Measurements from ENCODE around the gene PPIH.
"Not testable (repeated sequence)": the region's sequence is repeated elsewhere in the genome, so short reads cannot be mapped to it uniquely, and the experiment has no call there.

PPIH gene

DNA sequence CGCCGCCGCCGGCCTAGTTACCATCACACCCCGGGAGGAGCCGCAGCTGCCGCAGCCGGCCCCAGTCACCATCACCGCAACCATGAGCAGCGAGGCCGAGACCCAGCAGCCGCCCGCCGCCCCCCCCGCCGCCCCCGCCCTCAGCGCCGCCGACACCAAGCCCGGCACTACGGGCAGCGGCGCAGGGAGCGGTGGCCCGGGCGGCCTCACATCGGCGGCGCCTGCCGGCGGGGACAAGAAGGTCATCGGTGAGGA is 24.2 kb downstream of the PPIH start:
- DNase-seq (ENCODE audit: low read depth in 1 of 2, low spot score in 1 of 2) = not testable (repeated sequence)

DNA sequence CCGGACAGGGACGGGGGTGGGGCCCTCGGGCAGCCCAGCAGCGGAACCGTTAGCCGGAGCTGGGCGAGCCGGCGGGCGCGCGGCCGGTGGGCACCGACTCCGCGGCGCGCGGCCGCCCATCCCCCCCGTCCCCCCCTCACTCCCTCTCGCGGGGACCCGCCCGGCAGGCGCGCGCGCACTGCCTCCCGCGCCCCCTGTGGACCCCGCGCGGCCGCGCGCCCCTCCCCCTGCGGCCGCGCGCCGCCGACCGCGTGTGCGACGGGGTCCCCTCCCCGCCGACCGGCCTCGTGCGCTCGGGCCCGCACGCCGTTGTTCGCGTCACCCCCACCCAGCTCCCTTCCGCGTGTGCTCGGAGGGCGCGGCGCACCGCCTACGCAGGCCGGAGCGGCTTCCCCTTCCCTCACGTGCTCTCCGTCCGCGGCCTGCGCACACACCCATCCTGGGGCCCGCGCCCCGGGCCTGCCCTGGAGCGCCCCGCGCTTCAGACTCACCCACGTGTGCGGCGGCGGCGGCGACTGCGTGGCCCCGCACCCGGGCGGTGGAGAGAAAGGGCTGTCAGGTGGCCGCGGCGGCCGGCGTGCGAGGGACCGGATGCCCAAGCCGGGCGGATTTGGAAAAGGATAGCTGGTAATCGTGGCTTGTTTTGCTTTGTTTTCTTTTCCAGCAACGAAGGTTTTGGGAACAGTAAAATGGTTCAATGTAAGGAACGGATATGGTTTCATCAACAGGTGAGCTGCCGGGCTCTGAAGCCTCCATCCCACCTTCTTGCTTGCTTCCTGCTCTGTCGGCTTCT is 24.7 kb downstream of the PPIH start:
- DNase-seq (ENCODE audit: low read depth in 1 of 2, low spot score in 1 of 2) = peak; percentile 17 to 50

DNA sequence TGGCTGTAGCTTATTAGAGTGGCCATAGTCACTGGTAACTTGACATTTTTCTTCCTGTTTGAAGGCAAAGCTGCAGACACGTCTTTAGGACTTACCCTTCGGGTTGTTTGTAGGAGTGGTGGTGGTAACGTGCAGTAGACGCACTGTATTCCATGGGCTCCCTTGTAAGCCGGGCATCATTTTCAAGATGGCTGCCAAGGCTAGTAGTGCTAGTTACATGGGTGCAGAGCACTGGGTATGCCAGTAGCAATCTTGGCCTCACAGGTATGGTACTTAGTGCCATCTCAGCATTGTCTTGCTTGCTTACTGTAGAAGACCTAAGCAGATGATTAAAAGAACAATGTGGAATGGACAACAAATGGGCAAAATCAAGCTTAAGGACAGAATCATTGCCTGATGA is 25.9 kb downstream of the PPIH start:
- DNase-seq (ENCODE audit: low read depth in 1 of 2, low spot score in 1 of 2) = no peak

DNA sequence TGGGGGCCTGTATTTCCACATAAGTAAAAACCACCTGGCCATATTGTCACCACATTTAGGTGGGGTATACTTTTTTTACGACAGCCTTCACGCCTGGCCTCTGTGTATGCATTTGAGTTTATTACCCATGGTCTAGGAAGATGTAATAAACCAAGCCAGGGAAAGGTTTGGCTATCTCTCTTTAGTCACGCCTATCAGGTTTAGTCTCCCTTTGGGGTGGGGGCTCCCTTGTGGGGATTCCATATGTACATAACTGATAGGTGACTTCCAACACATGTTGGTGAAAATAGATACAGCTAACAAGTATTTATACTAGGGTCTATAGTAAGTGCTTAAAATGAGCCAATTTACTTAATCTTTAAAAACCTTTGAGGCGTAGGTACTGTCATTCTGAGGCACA is 28.2 kb downstream of the PPIH start:
- no peak for DNase-seq (ENCODE audit: low read depth in 1 of 2, low spot score in 1 of 2)

DNA sequence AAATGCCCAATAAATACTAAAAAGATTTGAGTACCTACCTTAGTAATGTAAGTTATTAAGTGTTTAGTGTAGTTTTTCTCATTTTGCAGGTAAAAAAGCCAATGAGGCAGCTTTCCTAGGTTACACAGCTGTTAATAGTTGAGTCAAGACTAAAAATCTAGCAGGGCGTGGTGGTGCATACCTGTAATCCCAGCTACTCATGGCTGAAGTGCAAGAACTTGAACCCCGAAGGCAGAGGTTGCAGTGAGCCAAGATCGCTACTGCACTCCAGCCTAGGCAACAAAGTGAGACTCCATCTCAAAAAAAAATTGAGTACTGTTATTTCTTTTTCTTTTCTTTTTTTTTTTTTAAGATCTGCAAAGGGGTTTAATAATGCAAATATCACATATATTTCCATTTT is 31.7 kb downstream of the PPIH start:
- DNase-seq (ENCODE audit: low read depth in 1 of 2, low spot score in 1 of 2) = no peak

DNA sequence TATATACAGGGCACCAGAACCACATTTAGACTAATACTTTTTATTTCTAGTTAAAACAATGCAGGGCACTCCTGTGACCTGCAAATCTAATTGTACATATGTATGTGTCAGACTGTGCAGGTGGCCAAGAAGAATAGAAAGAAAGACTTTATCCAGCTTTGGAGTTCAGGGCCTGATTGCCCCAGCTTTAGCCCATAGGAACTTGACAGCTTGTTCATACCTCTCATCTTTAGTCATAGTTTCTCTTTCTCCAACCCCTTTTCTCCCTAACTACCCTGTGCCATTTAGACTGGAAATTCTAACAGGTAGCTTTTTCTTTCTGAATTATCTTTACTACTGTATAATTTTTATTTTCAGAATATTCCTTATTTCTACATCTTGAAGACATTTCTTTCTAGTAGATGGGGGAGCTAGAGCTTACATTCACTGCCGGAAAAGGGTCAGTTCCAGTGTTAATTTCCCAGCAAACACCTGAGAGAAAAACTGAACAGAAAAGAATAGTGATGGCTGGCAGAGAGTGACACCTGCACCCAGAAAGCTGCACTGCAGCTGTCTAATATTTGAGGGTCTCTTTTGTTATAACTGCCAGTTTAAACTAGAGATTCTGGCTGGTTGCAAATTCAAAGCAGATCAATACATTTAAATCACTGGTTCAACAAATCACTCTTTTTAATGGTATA is 32.4 kb downstream of the PPIH start:
- DNase-seq (ENCODE audit: low read depth in 1 of 2, low spot score in 1 of 2) = no peak

DNA sequence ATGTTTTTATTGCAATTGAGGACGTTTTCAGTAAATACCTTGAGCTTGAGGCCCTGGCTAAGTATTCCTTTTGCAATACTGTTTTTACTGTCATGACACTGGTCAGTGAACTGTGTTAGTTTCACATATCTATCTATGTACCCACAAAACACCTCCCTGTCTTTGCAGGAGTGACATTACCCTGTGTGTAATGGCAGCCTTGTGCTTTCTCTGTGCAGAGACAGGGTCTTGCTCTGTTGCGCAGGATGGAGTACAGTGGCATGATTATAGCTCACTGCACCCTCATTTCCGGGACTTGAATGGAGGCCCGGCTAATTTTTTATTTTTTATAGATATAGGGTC is 32.9 kb downstream of the PPIH start:
- DNase-seq (ENCODE audit: low read depth in 1 of 2, low spot score in 1 of 2) = no peak

DNA sequence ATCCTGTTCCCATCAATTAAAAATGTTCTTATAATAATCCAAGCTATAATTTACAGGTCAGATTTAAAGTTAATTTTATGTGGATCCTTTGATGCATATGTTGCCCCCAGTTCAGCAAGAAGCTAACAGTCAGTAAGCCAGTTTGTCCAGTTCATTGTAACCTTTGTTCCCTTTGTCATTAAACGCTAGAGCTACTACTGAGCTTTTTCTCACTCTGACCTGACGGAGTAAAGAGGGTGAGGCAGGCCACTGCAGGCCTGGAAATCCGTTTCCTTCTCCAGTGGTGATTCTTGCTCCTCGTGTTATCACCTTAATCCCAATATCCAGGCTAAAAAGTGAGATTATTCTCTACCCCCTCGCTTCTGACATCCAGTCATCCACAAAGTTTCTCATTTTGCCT is 34.2 kb downstream of the PPIH start:
- DNase-seq (ENCODE audit: low read depth in 1 of 2, low spot score in 1 of 2) = no peak

DNA sequence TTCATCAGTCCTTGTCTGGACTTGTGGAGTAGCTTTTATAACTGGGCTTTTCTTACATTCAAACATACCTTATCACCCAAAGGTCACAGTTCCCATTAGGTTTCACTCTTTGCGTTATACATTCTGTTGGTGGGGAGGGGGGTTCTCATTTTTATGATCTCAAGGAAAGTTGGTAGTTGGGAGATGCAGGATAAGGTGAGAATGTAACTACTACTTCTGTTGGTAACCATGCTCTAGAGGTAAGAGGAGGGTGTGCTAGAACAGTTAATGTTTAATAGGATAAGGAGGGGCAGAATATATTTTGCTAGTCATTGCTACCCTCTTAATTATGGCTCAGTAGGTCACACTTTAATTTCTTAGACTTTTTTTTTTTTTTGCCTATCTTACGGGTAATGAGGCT is 34.7 kb downstream of the PPIH start:
- no peak for DNase-seq (ENCODE audit: low read depth in 1 of 2, low spot score in 1 of 2)

DNA sequence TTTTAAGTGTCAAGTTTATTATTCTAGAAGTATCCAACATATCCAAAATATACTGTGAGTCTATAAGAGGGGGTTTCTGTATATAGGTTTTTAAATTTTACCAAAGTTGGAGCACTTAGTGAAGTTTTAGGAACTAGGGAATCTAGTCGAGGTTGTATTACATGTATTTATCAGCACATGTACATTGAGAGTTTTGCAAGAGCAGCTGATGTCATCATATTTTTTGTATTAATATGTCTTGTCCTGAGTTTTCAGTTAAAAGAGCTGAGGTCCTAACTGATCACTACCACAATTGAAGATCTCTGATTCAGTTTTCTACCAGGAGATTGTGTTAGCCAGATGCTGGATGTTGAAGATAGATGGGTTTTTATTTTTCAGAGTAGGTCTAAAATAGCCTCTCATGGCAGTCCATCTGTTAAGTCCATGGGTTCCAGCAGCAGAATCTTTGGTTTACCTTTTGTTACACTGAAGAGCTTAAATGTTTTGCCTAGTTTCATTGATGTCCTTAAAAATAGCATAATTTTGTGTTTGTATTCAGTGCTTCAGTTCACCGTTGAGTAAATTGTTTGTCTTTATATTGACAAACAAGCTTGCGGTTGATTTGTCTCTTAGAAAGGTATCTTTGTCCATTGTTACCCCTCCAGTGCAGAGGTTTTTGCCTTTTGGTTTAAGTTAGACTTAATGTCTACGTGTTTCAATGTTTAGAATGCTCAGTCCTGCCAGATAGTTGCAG is 40.0 kb downstream of the PPIH start:
- DNase-seq (ENCODE audit: low read depth in 1 of 2, low spot score in 1 of 2) = no peak

DNA sequence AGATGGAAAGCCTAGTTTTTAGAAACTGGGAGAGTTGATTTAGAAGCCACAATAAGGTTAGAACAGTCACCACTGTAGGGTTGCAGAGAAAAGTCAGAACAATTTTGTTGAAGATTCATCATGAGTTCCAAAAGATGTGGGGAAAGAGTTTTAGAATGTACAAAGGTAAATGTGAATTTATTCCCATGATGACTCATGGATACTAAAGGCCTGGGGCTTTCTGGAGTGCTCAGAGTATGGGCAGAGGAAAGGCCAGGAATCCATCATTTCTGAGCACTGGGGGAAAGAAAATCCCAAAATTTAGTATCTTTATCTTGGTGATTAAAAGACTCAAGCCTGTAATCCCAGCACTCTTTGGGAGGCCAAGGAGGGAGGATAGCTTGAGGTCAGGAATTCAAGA is 41.8 kb downstream of the PPIH start:
- no peak for DNase-seq (ENCODE audit: low read depth in 1 of 2, low spot score in 1 of 2)

DNA sequence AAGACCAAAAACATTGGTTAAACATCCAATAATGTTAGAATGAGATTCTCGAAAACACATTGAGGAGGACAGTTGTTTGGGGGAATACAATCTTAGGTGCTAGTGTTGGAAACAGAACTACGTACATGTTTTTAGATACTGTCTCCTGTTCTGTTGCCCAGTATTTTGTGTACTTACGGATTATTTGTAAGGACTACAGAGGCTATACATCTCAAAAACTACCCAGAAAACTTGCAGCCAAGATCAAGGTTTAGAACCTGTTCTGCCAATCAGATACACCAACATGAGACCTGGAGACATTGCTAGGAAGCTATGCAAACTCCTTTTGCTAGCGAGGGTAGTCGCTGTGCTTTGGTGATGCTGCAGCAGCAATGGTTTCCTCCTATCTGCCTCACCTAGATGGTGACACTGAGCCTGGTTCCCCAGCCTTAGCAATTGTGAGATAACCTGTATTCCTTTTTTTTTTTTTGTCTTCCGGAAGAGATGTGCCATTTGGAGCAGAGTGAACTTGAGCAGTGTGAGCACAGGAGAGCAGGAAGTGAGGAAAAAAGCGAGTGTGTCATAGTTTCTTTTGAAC is 45.8 kb downstream of the PPIH start:
- DNase-seq (ENCODE audit: low read depth in 1 of 2, low spot score in 1 of 2) = no peak

DNA sequence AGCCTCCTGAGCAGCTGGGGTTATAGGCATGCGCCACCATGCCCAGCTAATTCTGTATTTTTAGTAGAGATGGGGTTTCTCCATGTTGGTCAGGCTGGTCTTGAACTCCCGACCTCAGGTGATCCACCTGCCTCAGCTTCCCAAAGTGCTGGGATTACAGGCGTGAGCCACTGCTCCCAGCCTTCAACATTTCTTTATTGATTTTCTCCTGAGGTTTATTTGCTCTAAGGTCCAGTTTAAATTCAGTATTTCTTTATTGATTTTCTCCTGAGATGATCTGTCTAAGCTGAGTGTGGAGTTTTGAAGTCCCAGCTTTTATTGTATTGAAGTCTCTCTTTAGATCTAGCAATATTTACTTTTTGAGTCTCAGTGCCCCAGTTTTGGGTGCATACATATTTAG is 54.6 kb downstream of the PPIH start:
- DNase-seq (ENCODE audit: low read depth in 1 of 2, low spot score in 1 of 2) = not testable (repeated sequence)

DNA sequence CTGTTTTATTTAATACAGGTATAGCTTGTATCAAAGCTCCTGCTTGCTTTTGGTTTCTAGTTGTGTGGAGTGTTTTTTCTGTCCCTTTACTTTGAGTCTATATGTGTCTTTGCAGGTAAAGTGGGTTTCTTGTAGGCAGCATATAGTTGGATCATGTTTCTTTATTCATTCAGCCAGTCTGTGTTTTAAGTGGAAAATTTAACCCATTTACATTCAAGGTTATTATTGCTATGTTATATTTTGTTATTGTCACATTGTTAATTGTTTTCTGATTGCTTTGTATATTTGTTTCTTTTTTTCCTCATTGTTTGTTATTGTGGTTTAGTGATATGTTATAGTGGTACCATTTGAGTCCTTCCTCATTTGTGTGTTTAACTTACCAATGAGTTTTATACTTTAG is 55.1 kb downstream of the PPIH start:
- DNase-seq (ENCODE audit: low read depth in 1 of 2, low spot score in 1 of 2) = no peak

DNA sequence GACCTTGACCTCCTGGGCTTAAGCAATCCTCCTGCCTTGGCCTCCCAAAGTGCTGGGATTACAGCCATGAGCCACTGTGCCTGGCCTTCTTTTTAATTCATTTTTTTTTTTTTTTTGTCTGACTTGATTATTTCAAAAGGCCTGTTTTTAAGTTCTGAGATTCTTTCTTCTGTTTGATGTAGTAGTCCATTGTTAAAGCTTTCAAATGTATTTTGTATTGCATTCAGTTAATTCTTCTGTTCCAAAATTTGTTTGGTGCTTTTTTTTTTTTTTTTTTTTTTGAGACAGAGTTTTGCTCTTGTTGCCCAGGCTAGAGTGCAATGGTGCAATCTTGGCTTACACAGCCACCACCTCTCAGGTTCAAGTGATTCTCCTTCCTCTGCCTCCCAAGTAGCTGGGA is 56.2 kb downstream of the PPIH start:
- DNase-seq (ENCODE audit: low read depth in 1 of 2, low spot score in 1 of 2) = not testable (repeated sequence)

DNA sequence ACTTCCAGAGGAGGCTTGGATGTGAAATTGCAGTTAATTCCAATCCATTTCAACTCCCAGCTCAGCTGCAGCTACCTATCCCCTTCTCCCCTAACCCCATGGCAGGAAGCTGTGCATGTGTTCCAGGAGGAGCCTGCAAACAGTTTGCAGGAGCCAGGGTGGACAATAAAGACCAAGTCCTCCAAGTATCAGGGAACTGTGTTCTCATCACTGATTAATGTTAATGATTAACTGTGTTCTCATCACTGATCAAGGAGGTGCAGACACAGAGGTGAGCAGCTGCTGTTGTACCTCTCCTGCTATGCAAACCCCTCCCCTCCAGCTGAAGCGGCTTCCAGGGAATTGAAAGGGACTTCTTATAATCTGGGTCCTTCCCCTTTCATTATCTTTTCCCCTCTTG is 62.6 kb downstream of the PPIH start:
- no peak for DNase-seq (ENCODE audit: low read depth in 1 of 2, low spot score in 1 of 2)

DNA sequence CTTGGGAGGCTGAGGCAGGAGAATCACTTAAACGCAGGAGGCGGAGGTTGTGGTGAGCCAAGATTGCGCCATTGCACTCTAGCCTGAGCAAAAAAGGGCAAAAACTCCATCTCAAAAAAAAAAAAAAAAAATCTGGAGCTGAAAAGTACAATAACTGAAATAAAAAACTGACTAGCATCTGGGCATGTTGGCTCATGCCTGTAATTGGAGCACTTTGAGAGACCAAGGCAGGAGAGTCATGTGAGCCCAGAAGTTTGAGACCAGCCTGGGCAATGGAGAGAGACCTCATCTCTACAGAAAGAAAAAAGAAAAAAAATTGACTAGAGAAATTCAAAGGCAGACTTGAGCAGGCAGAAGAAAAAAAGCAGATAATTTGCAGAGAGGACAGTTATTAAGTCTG is 63.7 kb downstream of the PPIH start:
- no peak for DNase-seq (ENCODE audit: low read depth in 1 of 2, low spot score in 1 of 2)

DNA sequence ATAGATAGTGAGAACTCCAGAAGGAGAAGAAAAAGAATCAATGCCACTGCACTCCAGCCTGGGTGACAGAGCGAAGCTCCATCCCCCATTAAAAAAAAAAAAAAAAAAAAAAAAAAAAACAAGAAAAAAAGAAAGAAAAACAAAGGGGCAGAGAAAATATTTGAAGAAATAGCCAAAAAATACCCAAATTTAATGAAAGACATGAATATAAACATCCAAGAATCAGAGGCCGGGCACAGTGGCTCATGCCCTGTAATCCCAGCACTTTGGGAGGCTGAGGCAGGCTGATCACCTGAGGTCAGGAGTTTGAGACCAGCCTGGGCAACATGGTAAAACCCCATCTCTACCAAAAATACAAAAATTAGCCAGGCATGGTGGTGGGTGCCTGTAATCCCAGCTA is 64.2 kb downstream of the PPIH start:
- not testable (repeated sequence) for DNase-seq (ENCODE audit: low read depth in 1 of 2, low spot score in 1 of 2)

DNA sequence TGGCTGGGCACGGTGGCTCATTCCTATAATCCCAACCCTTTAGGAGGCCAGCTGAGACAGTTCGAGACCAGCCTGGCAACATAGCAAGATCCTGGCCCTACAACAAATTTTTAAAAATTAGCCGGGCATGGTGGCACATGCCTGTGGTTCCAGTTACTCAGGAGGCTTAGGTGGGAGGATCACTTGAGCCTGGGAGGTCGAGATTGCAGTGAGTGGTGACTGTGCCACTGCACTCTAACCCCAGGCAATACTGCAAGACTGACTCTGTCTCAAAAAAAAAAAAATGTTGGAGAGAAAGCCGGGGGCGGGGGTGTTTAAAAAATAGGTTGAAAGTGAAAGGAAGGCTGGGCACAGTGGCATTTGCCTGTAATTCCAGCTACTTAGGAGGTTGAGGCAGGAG is 65.3 kb downstream of the PPIH start:
- DNase-seq (ENCODE audit: low read depth in 1 of 2, low spot score in 1 of 2) = no peak

DNA sequence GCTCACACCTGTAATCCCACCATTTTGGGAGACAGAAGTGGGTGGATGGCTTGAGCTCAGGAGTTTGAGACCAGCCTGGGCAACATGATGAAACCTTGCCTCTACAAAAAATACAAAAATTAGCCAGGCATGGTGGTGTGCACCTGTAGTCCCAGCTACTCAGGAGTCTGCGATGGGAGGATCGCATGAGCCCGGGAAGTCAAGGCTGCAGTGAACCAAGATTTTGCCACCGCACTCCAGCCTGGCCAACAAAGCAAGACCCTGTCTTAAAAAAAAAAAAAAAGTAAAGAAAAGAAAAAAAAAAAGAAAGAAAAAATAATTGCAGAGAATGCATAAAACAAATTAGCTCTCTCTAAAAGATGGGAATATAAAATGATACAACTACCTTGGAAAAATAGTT is 67.6 kb downstream of the PPIH start:
- DNase-seq (ENCODE audit: low read depth in 1 of 2, low spot score in 1 of 2) = not testable (repeated sequence)
